Breast epithelium (tissue), 3 donors: ENCODE data around the gene PLEKHF1.

ENCODE experiments used
- POLR2A ChIP-seq: fragments of 450-650 bp; IDR thresholded peaks from one replicate; pipeline ENCODE4 v1.6.1; 2016; ENCODE audit warnings: antibody characterized with exemption, mild to moderate bottlenecking, moderate library complexity
- POLR2AphosphoS5 ChIP-seq, 3 donors: sonication (generic); formaldehyde crosslinking; IDR thresholded peaks; one replicate each; pipeline ENCODE4 v1.6.1; 2017; ENCODE audit warnings: antibody characterized with exemption in 3 of 3
- TF ChIP-seq, protein P1 (sequence below), 3 donors: fragments of 450-650 bp; IDR thresholded peaks; one replicate each; pipeline ENCODE4 v1.5.1; 2016 to 2017; ENCODE audit warnings: antibody characterized with exemption in 3 of 3, mild to moderate bottlenecking in 3 of 3, moderate library complexity in 3 of 3

DNA sequence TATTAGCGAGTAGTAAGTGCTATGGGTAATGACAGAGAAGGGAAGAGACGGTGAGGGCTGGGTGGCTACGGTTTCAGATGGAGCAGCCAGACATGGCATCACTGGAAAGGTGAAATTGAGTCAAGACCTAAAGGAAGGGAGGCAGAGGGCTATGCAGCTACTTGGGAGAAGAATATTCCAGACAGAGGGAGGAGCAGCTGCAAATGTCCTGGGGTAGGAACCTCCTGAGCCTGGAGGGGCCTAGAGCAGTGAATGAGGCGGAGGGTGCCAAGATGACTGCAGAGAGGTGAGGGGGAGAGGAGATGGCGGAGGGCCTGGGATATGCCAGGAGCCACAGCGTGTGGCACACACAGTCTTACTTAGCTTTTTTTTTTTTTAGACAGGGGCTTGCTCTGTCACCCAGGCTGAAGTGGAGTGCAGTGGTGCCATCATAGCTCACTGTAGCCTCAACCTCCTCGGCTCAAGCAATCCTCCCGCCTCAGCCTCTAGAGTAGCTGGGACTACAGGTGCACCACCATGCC is 21.1 kb downstream of the PLEKHF1 start:
- TF ChIP-seq, protein P1, sequence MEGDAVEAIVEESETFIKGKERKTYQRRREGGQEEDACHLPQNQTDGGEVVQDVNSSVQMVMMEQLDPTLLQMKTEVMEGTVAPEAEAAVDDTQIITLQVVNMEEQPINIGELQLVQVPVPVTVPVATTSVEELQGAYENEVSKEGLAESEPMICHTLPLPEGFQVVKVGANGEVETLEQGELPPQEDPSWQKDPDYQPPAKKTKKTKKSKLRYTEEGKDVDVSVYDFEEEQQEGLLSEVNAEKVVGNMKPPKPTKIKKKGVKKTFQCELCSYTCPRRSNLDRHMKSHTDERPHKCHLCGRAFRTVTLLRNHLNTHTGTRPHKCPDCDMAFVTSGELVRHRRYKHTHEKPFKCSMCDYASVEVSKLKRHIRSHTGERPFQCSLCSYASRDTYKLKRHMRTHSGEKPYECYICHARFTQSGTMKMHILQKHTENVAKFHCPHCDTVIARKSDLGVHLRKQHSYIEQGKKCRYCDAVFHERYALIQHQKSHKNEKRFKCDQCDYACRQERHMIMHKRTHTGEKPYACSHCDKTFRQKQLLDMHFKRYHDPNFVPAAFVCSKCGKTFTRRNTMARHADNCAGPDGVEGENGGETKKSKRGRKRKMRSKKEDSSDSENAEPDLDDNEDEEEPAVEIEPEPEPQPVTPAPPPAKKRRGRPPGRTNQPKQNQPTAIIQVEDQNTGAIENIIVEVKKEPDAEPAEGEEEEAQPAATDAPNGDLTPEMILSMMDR (IDR thresholded peaks at IDR 0.05): no peak
- no peak for TF ChIP-seq POLR2A
- TF ChIP-seq POLR2AphosphoS5 (IDR thresholded peaks at IDR 0.05): no peak
